DOHH2 (cell line): ENCODE results near the gene CYS1.

Experiments
- H3F3A ChIP-seq: fragments of 200-600 bp; sonication (generic), shearing (Covaris generic); 2 replicates; pipeline ENCODE4 v1.6.0; 2016; ENCODE audit warnings: antibody characterized with exemption, mild to moderate bottlenecking; ENCODE audit not compliant: control insufficient read depth, insufficient read depth
- H3K27ac ChIP-seq: fragments of 200-600 bp; sonication (generic); 2 replicates; pipeline ENCODE4 v1.5.1; 2014; ENCODE audit warnings: low read depth, mild to moderate bottlenecking, low read length, moderate library complexity
- H3K27me3 ChIP-seq: fragments of 200-600 bp; sonication (generic); 2 replicates; pipeline ENCODE4 v1.6.1; 2014; ENCODE audit warnings: mild to moderate bottlenecking, low read length, mixed read lengths; ENCODE audit not compliant: control insufficient read depth
- H3K36me3 ChIP-seq: fragments of 200-600 bp; sonication (generic); 2 replicates; pipeline ENCODE4 v1.6.1; 2014; ENCODE audit warnings: mild to moderate bottlenecking, low read length, moderate library complexity, mixed read lengths; ENCODE audit not compliant: control insufficient read depth
- H3K4me1 ChIP-seq: fragments of 200-600 bp; sonication (generic); 2 replicates; pipeline ENCODE4 v1.6.1; 2014; ENCODE audit warnings: mild to moderate bottlenecking, low read length, mixed read lengths; ENCODE audit not compliant: control insufficient read depth
- H3K4me2 ChIP-seq: fragments of 200-600 bp; sonication (generic); 2 replicates; pipeline ENCODE4 v1.6.0; 2014; ENCODE audit warnings: mild to moderate bottlenecking, low read length, moderate library complexity
- H3K4me3 ChIP-seq: fragments of 200-600 bp; sonication (generic); 2 replicates; pipeline ENCODE4 v1.5.1; 2014; ENCODE audit warnings: mild to moderate bottlenecking, low read length, mixed read lengths
- H3K79me2 ChIP-seq: fragments of 200-600 bp; sonication (generic); 2 replicates; pipeline ENCODE4 v1.6.1; 2014; ENCODE audit warnings: mild to moderate bottlenecking, low read length, mixed read lengths; ENCODE audit not compliant: control insufficient read depth
- H3K9me2 ChIP-seq: fragments of 200-600 bp; sonication (generic); replicated peaks from 2 replicates; pipeline ENCODE4 v1.6.1; 2014; ENCODE audit warnings: mild to moderate bottlenecking, low read length, mixed read lengths; ENCODE audit not compliant: control insufficient read depth
- H3K9me3 ChIP-seq: fragments of 200-600 bp; sonication (generic); 2 replicates; pipeline ENCODE4 v1.6.1; 2014; ENCODE audit warnings: antibody characterized with exemption, low read length, mixed read lengths; ENCODE audit not compliant: control insufficient read depth, insufficient read depth
- H4K20me1 ChIP-seq: fragments of 200-600 bp; sonication (generic); 2 replicates; pipeline ENCODE4 v1.6.0; 2014; ENCODE audit warnings: low read depth, mild to moderate bottlenecking, antibody characterized with exemption, low read length, moderate library complexity; ENCODE audit not compliant: control insufficient read depth, insufficient read depth
- EZH2phosphoT487 ChIP-seq: fragments of 200-600 bp; sonication (generic); IDR thresholded peaks from 2 replicates; pipeline ENCODE4 v1.6.1; 2017; ENCODE audit warnings: borderline replicate concordance, mild to moderate bottlenecking, antibody characterized with exemption, low read length, moderate library complexity, mixed read lengths
- TF ChIP-seq, protein P1 (sequence below): fragments of 200-600 bp; sonication (generic); IDR thresholded peaks from one replicate; pipeline ENCODE4 v1.5.1; 2014; ENCODE audit warnings: antibody characterized with exemption, mild to moderate bottlenecking, low read depth, low read length; ENCODE audit not compliant: poor library complexity, severe bottlenecking

The CYS1 gene, protein sequence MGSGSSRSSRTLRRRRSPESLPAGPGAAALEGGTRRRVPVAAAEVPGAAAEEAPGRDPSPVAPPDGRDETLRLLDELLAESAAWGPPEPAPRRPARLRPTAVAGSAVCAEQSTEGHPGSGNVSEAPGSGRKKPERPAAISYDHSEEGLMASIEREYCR

DNA sequence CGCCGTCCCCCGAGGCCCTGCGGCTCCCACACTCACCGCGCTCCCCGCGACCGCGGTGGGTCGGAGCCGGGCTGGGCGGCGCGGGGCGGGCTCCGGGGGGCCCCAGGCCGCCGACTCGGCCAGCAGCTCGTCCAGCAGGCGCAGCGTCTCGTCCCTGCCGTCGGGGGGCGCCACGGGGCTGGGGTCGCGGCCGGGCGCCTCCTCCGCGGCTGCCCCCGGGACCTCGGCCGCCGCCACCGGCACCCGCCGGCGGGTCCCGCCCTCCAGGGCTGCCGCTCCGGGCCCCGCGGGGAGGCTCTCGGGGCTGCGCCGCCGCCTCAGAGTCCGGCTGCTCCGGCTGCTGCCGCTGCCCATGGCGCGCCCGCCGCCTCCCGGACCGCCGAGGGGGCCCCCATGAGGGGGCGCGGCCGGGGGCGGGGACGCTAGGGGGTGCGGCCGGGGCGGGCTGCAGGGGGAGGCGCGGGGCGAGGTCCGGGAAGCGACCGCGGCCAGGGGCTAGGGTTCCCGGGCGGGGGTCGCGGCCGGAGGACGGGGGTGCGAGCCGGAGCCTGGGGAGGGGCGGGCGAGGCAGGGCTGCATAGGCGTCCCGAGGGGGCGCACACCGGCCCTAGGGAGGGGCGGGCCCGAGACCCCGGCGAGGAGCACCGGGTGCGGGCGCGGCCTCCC, at the start of gene CYS1:
Gene CYS1 (minus strand): TSS at position 542 of the 666 bp plus-strand sequence. CDS start 188 bp downstream, at position 354.
- peak within 1 kb of the TSS; percentile 90 for H3K4me2 ChIP-seq
- H3F3A ChIP-seq, result peaks cover 29% of the 10 kb centered on the region
- H3K36me3 ChIP-seq, result no peaks in the 10 kb centered on the region
- H3K79me2 ChIP-seq, result no peaks in the 10 kb centered on the region
- peak within 1 kb of the TSS; percentile 74 for H3K4me3 ChIP-seq
- peaks cover 61% of the 10 kb centered on the region for H3K4me1 ChIP-seq
- peak within 1 kb of the TSS; percentile 97 for H3K27ac ChIP-seq
- H3K9me2 ChIP-seq, result no peaks in the 10 kb centered on the region
- H3K9me3 ChIP-seq, result no peaks in the 10 kb centered on the region
- no peaks in the 10 kb centered on the region for H4K20me1 ChIP-seq
- TF ChIP-seq, protein P1, sequence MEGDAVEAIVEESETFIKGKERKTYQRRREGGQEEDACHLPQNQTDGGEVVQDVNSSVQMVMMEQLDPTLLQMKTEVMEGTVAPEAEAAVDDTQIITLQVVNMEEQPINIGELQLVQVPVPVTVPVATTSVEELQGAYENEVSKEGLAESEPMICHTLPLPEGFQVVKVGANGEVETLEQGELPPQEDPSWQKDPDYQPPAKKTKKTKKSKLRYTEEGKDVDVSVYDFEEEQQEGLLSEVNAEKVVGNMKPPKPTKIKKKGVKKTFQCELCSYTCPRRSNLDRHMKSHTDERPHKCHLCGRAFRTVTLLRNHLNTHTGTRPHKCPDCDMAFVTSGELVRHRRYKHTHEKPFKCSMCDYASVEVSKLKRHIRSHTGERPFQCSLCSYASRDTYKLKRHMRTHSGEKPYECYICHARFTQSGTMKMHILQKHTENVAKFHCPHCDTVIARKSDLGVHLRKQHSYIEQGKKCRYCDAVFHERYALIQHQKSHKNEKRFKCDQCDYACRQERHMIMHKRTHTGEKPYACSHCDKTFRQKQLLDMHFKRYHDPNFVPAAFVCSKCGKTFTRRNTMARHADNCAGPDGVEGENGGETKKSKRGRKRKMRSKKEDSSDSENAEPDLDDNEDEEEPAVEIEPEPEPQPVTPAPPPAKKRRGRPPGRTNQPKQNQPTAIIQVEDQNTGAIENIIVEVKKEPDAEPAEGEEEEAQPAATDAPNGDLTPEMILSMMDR, result no peak
- TF ChIP-seq EZH2phosphoT487, result no peak
- peaks cover 21% of the 10 kb centered on the region for H3K27me3 ChIP-seq

DNA sequence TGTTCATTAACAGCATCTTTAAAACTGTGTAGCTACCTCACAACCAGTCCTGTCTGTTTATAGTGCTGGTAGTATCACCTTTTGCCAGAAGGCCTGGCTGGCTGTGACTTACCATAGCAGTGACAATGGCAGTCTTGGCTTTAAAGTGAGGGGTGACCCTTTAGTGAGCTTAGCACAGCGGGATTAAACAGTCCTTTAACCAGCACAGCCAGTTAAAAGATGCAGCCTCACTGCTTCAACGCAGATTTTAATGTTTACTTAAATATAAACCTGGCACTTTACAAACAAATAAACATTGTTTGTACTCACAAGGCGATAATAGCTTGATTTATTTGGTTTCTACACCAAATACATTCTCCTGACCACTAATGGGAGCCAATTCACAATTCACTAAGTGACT, 49.3 kb upstream of the CYS1 start:
- Histone ChIP-seq H3K27ac (no peak overlapping the region), H3K4me3 (no peak overlapping the region), H3F3A (peaks cover 81% of the 10 kb centered on the region), H3K79me2 (peaks cover 50% of the 10 kb centered on the region), H3K9me3 (no peaks in the 10 kb centered on the region), H3K9me2 (no peaks in the 10 kb centered on the region), H3K4me2 (peak overlapping the region; percentile 81), H3K36me3 (peaks cover 94% of the 10 kb centered on the region), H3K4me1 (peaks cover 51% of the 10 kb centered on the region), H3K27me3 (no peaks in the 10 kb centered on the region), H4K20me1 (peaks cover 36% of the 10 kb centered on the region)
- TF ChIP-seq, protein P1, result no peak
- no peak for TF ChIP-seq EZH2phosphoT487

DNA sequence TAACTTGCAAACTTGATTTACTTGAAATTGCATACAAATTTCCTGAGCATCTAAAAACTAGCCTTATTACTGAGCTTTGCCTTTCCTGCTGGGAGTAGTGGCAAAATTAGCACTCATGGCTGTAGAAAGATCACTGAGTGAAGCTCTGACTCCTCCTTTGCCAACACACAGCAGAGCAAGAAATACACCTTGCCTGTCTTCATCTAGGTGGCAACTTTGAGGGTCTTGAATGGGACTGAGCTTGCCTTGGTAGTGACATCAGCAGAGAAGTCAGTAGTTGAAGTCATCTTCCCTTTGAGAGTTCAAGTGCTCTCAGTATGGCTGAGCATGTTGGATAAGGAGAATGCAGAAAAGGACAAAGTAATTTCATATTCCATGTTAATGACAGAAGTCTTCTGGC, 48.2 kb upstream of the CYS1 start:
- Histone ChIP-seq H3K4me1 (peaks cover 51% of the 10 kb centered on the region), H3F3A (peaks cover 79% of the 10 kb centered on the region)

More for the DNA sequence above, 48.2 kb upstream of the CYS1 start:
- no peaks in the 10 kb centered on the region for H3K9me3 ChIP-seq
- peak overlapping the region; percentile 81 for H3K4me2 ChIP-seq
- no peak for TF ChIP-seq EZH2phosphoT487
- TF ChIP-seq, protein P1, result no peak
- H3K27ac ChIP-seq, result no peak overlapping the region
- H3K79me2 ChIP-seq, result peaks cover 61% of the 10 kb centered on the region
- H3K36me3 ChIP-seq, result peaks cover 100% of the 10 kb centered on the region
- peaks cover 43% of the 10 kb centered on the region for H4K20me1 ChIP-seq
- H3K4me3 ChIP-seq, result peak overlapping the region; percentile 23; the same call in 1 of the 2 replicates
- H3K9me2 ChIP-seq, result no peaks in the 10 kb centered on the region
- no peaks in the 10 kb centered on the region for H3K27me3 ChIP-seq
